GM19043 (cell line): ENCODE measurements around the gene KRT15.

Source experiments
- ATAC-seq: cut with Tn5 transposase; IDR thresholded peaks from one replicate; pipeline ENCODE4 v1.9.1; 2021; ENCODE audit warnings: low read depth; ENCODE audit not compliant: unreplicated experiment

The KRT15 gene

GRCh38 chr17:41528959-41529353, 10.3 kb upstream of the KRT15 start:
- ATAC-seq = no peak

- ATAC-seq = no peak
Measured at GRCh38 chr17:41527063-41528023, 8.7 kb upstream of the KRT15 start.

GRCh38 chr17:41524261-41524660, 5.6 kb upstream of the KRT15 start:
- ATAC-seq = no peak

GRCh38 chr17:41523787-41524186, 5.1 kb upstream of the KRT15 start:
- ATAC-seq = no peak

- no peak for ATAC-seq
Measured at GRCh38 chr17:41523225-41523593, 4.5 kb upstream of the KRT15 start.

GRCh38 chr17:41522301-41523224, 3.9 kb upstream of the KRT15 start:
- no peak for ATAC-seq

- no peak for ATAC-seq
Measured at GRCh38 chr17:41521574-41522261, 3.0 kb upstream of the KRT15 start.

GRCh38 chr17:41520821-41521521, 2.3 kb upstream of the KRT15 start:
- no peak for ATAC-seq

GRCh38 chr17:41519501-41520224, 973 bp upstream of the KRT15 start:
- ATAC-seq = no peak

GRCh38 chr17:41518031-41518430, 659 bp downstream of the KRT15 start:
- ATAC-seq = no peak

- ATAC-seq = no peak
Measured at GRCh38 chr17:41516830-41517283, 1.8 kb downstream of the KRT15 start.

- ATAC-seq = no peak
Measured at GRCh38 chr17:41516147-41516829, 2.4 kb downstream of the KRT15 start.

GRCh38 chr17:41513168-41513547, 5.5 kb downstream of the KRT15 start:
- ATAC-seq = no peak

GRCh38 chr17:41512546-41513167, 6.0 kb downstream of the KRT15 start:
- ATAC-seq = no peak

GRCh38 chr17:41511716-41512115, 7.0 kb downstream of the KRT15 start:
- no peak for ATAC-seq

- no peak for ATAC-seq
Measured at GRCh38 chr17:41511116-41511515, 7.6 kb downstream of the KRT15 start.

GRCh38 chr17:41510251-41511065, 8.2 kb downstream of the KRT15 start:
- no peak for ATAC-seq
